PC-9 (cell line): Measurements from ENCODE around the gene TICAM2. TPM values are rescaled to one million over a fixed set of nuclear protein-coding genes. Genes with fewer than 3 reads are reported as not detected.

ENCODE experiments used
- BruUV-seq: library from RNA; stranded (reverse); fragments of 400-500 nt; replicated peaks from 2 replicates; lab custom pipeline; 2021; lab: Mats Ljungman, UMichigan
- CTCF ChIA-PET: fragments of 300-600 bp; sonication (Branson Sonifier 250); formaldehyde crosslinking; loops from one replicate; lab custom pipeline; 2022; ENCODE audit warnings: antibody characterized with exemption; lab: Charles Lee
- POLR2A ChIA-PET: fragments of 300-600 bp; sonication (Branson Sonifier 250); formaldehyde crosslinking; loops from one replicate; lab custom pipeline; 2022; ENCODE audit warnings: antibody characterized with exemption; ENCODE audit not compliant: unreplicated experiment; lab: Charles Lee
- DNase-seq, 2 experiments: peaks; one replicate each; pipeline versions ENCODE4 v3.0.0 to v3.0.0-alpha.2; 2015 to 2022; ENCODE audit warnings: mixed read lengths in 1 of 2
- H2AFZ ChIP-seq: fragments of 200-600 bp; sonication (generic); 2 replicates; pipeline ENCODE4 v1.8.1; 2017; ENCODE audit warnings: antibody characterized with exemption
- H3F3A ChIP-seq: fragments of 200-600 bp; sonication (generic); 2 replicates; pipeline ENCODE4 v1.8.1; 2017; ENCODE audit warnings: antibody characterized with exemption, mild to moderate bottlenecking, low read depth; ENCODE audit not compliant: insufficient read depth
- H3K27ac ChIP-seq: fragments of 200-600 bp; sonication (generic); 2 replicates; pipeline ENCODE4 v1.6.1; 2016; ENCODE audit warnings: mixed run types
- H3K27me3 ChIP-seq: fragments of 200-600 bp; sonication (generic); 2 replicates; pipeline ENCODE4 v1.6.1; 2016; ENCODE audit warnings: low read depth, mixed run types; ENCODE audit not compliant: insufficient read depth
- H3K36me3 ChIP-seq: fragments of 200-600 bp; sonication (generic); 2 replicates; pipeline ENCODE4 v1.6.1; 2016; ENCODE audit warnings: low read depth, mixed run types
- H3K4me1 ChIP-seq: fragments of 200-600 bp; sonication (generic); replicated peaks from 2 replicates; pipeline ENCODE4 v1.6.1; 2016; ENCODE audit warnings: mixed run types; ENCODE audit not compliant: insufficient read depth
- H3K4me2 ChIP-seq: fragments of 200-600 bp; sonication (generic); 2 replicates; pipeline ENCODE4 v1.6.1; 2017; ENCODE audit warnings: mixed run types
- H3K4me3 ChIP-seq: fragments of 200-600 bp; sonication (generic); 2 replicates; pipeline ENCODE4 v1.6.1; 2016; ENCODE audit warnings: mixed run types
- H3K79me2 ChIP-seq: fragments of 200-600 bp; sonication (generic); 2 replicates; pipeline ENCODE4 v1.6.1; 2017; ENCODE audit warnings: low read depth, mixed run types
- H3K9me2 ChIP-seq: fragments of 200-600 bp; sonication (generic); 2 replicates; pipeline ENCODE4 v1.8.1; 2017; ENCODE audit warnings: mild to moderate bottlenecking; ENCODE audit not compliant: insufficient read depth
- H3K9me3 ChIP-seq: fragments of 200-600 bp; sonication (generic); 2 replicates; pipeline ENCODE4 v1.8.1; 2016; ENCODE audit warnings: low read depth; ENCODE audit not compliant: insufficient read depth
- H4K20me1 ChIP-seq: fragments of 200-600 bp; sonication (generic); 2 replicates; pipeline ENCODE4 v1.8.1; 2017; ENCODE audit not compliant: insufficient read depth
- EZH2 ChIP-seq: fragments of 200-600 bp; sonication (generic); IDR thresholded peaks from 2 replicates; pipeline ENCODE4 v1.8.0; 2017; ENCODE audit warnings: antibody characterized with exemption, low read depth
- intact Hi-C: fragments of 100-400 bp; cut with micrococcal nuclease; formaldehyde crosslinking; loops from one replicate; pipeline ENCODE4 v1.10.0; 2022; ENCODE audit not compliant: unreplicated experiment
- total RNA-seq: library from RNA; stranded (reverse); gene quantifications from 2 replicates; pipeline ENCODE4 v1.2.3, GENCODE V29; 2021
- TF ChIP-seq, protein P1 (sequence below): fragments of 200-600 bp; sonication (generic); conservative IDR thresholded peaks from 2 replicates; pipeline ENCODE4 v1.6.1; 2017; ENCODE audit warnings: mixed run types, antibody characterized with exemption, mild to moderate bottlenecking, moderate library complexity

TICAM2 gene
- total RNA-seq, 1 experiment from 2014 or later = 1.8 TPM

DNA sequence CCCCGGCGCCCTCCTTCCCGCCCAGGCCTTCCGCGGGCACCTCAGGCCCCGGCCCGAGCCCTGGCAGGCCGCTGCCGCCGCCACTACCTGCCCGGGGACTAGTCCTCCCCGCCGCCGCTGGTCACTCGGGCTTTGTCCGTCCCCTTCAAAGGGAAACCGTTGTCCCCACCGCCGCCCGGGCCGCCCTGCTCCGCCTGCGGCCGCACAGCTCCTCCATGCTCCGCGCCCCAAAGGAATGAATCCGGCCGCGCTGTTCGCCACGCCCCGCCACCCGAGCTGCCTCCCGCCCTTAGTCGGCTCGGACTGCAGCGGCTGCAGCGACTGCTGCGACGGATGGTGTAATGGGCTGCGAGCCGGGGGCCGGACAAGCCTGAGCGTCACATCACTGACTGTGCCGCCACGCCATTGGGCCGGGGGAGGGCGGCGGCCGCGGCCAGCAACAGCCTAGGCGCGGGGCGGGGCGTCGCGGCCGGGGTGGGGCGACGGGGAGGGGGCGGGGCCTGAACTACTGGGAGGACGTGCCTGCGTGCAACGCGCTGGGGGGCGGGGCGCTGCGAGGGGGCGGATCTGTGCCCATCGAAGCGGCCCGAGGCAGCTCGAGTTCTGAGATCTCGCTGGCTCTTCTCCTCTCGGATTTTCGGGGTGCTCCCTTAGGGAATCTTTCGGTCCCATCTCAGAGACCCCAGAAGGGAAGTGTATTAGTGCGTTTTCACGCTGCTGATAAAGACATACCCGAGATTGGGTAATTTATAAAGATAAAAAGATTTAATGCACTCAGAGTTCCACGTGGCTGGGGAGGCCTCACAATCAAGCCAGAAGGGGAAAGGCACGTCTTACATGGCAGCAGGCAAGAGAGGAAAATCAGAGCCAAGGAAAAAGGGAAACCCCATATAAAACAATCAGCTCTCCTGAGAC, 57.6 kb downstream of the TICAM2 start, which contains the start of gene FEM1C:
Gene FEM1C (minus strand): TSS at position 340 of the 915 bp plus-strand sequence. CDS start 1,282 bp downstream, outside the sequence.
- peak; percentile 90 to 97 for DNase-seq
- intact Hi-C loops = loop anchor here (1.0 to 5.0 kb wide), 4 partner anchors 41 to 167 kb away; no protein-coding TSS in a partner anchor
- ChIA-PET CTCF (interaction anchor here (0.8 to 1.0 kb wide), 2 partner anchors 46 to 129 kb away, joined by 7 to 16 read pairs; no protein-coding TSS in a partner anchor), POLR2A (interaction anchor here (0.6 to 0.7 kb wide), 4 partner anchors 14 to 297 kb away, joined by 3 to 9 read pairs (median 5); partner anchors contain the start of genes AP3S1 and ATG12)
- Histone ChIP-seq H3K79me2 (peaks cover 47% of the 10 kb centered on the region), H4K20me1 (peaks cover 26% of the 10 kb centered on the region), H3K4me2 (peak within 1 kb of the TSS; percentile 90), H3K36me3 (peaks cover 37% of the 10 kb centered on the region), H3K4me3 (peak within 1 kb of the TSS; percentile 89), H3F3A (no peaks in the 10 kb centered on the region; the same call in 1 of the 2 replicates), H3K9me2 (no peaks in the 10 kb centered on the region), H2AFZ (peak within 1 kb of the TSS; percentile 93), H3K27ac (peak within 1 kb of the TSS; percentile 89), H3K4me1 (peaks cover 19% of the 10 kb centered on the region), H3K27me3 (no peaks in the 10 kb centered on the region), H3K9me3 (peaks cover 19% of the 10 kb centered on the region)
- TF ChIP-seq EZH2 = no peak
- TF ChIP-seq, protein P1, sequence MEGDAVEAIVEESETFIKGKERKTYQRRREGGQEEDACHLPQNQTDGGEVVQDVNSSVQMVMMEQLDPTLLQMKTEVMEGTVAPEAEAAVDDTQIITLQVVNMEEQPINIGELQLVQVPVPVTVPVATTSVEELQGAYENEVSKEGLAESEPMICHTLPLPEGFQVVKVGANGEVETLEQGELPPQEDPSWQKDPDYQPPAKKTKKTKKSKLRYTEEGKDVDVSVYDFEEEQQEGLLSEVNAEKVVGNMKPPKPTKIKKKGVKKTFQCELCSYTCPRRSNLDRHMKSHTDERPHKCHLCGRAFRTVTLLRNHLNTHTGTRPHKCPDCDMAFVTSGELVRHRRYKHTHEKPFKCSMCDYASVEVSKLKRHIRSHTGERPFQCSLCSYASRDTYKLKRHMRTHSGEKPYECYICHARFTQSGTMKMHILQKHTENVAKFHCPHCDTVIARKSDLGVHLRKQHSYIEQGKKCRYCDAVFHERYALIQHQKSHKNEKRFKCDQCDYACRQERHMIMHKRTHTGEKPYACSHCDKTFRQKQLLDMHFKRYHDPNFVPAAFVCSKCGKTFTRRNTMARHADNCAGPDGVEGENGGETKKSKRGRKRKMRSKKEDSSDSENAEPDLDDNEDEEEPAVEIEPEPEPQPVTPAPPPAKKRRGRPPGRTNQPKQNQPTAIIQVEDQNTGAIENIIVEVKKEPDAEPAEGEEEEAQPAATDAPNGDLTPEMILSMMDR = no peak
- BruUV-seq = no TSS peak

DNA sequence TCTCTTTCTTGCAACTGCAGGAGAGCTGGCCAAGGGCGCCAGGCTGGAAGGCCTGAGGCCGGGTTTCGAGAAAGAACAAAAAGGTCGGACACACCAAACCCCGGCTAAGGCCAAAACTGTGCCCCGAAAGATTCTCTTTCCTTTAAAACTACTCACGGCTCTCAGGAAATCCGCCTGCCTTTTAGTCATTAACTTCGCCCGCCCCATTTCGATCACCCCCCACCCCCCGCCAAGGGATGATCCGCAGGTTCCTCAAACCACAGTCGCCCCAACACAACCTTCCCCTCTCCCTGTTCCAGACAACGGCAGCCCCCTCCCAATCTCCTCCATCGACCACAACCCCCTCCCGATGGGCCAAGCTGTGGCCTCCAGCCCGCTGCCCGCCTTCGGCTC, 58.2 kb downstream of the TICAM2 start:
- Histone ChIP-seq H2AFZ (peak overlapping the region; percentile 88), H3K27ac (peak overlapping the region; percentile 89), H3F3A (no peaks in the 10 kb centered on the region; the same call in 1 of the 2 replicates), H3K4me1 (peaks cover 25% of the 10 kb centered on the region), H3K9me3 (peaks cover 19% of the 10 kb centered on the region), H3K27me3 (no peaks in the 10 kb centered on the region), H3K4me3 (peak overlapping the region; percentile 89), H3K9me2 (no peaks in the 10 kb centered on the region), H3K4me2 (peak overlapping the region; percentile 90), H3K79me2 (peaks cover 54% of the 10 kb centered on the region), H3K36me3 (peaks cover 44% of the 10 kb centered on the region), H4K20me1 (peaks cover 26% of the 10 kb centered on the region)
- no peak for DNase-seq
- intact Hi-C loops = loop anchor here (1.0 to 5.0 kb wide), 4 partner anchors 41 to 167 kb away; no protein-coding TSS in a partner anchor
- CTCF ChIA-PET = interaction anchor here (0.8 to 1.0 kb wide), 2 partner anchors 45 to 128 kb away, joined by 7 to 16 read pairs; no protein-coding TSS in a partner anchor
- no peak for TF ChIP-seq EZH2
- TF ChIP-seq, protein P1 = no peak
- no TSS peak for BruUV-seq
- POLR2A ChIA-PET = no interaction called here

DNA sequence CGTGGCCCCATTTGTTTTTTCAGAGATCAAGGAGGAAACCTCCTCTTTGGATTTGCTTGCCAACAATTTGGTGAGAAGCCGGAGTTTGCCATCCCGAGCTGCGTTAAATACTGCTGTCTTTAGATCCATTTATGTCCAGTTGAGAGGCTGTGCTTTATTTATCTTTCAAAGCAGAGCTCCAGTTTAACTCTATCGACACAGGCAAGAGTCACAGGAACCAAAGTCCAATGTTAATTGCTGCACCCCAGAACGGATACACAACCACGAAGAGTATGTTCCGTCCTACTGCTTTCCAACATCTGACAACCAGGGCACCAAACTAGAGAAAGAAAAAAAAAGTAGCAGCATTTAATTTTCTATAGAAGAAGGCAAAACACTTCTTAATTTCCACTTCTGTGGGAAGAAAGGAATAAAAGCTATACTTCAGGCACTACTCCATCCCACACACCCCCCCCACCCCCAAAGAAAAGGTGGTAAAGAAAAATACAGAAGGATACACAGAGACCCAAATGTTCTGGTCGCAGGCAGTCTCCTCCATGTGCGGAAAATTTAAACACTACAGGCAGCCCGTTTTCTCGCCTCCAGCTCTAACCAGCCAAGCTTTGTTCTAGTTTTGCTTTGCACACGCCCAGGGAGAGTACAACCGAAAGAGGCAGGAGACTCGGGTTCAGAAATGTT, 58.8 kb downstream of the TICAM2 start:
- Histone ChIP-seq H3K36me3 (peaks cover 49% of the 10 kb centered on the region), H4K20me1 (peaks cover 26% of the 10 kb centered on the region), H3K9me2 (no peaks in the 10 kb centered on the region), H3K4me1 (peaks cover 30% of the 10 kb centered on the region), H3K4me3 (peak overlapping the region; percentile 89), H3F3A (no peaks in the 10 kb centered on the region; the same call in 1 of the 2 replicates), H3K27ac (peak overlapping the region; percentile 89), H3K79me2 (peaks cover 59% of the 10 kb centered on the region), H3K4me2 (peak overlapping the region; percentile 90), H3K9me3 (peaks cover 19% of the 10 kb centered on the region), H3K27me3 (no peaks in the 10 kb centered on the region), H2AFZ (peak overlapping the region; percentile 88; the same call in 1 of the 2 replicates)
- DNase-seq = no peak
- TSS peak; percentile 57 for BruUV-seq
- POLR2A ChIA-PET = no interaction called here
- TF ChIP-seq, protein P1 = no peak
- no peak for TF ChIP-seq EZH2
- CTCF ChIA-PET = interaction anchor here (0.8 to 1.4 kb wide), 3 partner anchors 45 to 220 kb away, joined by 4 to 16 read pairs (median 13); no protein-coding TSS in a partner anchor
- intact Hi-C loops = loop anchor here (1.0 to 5.0 kb wide), 4 partner anchors 42 to 166 kb away; no protein-coding TSS in a partner anchor
